Spleen (tissue), 7 donors: ENCODE data around the gene DPYSL3.

Experiments used
- POLR2A ChIP-seq, 3 donors: fragments of 450-650 bp; IDR thresholded peaks; one replicate each; pipeline ENCODE4 v1.5.1; 2017; ENCODE audit warnings: antibody characterized with exemption in 3 of 3, mild to moderate bottlenecking in 1 of 3
- TF ChIP-seq, protein P1 (sequence below), 11 experiments: fragments of 200-600 bp in 7 of 11; fragments of 450-650 bp in 4 of 11; sonication (generic) in 4 of 11; IDR thresholded peaks in 8 of 11; conservative IDR thresholded peaks in 3 of 11; 1 replicate in 7 of 11; 2 replicates in 4 of 11; pipeline versions ENCODE4 v1.4.0 to v1.8.0; 2016 to 2021; ENCODE audit warnings: antibody characterized with exemption in 11 of 11, inconsistent platforms in 4 of 11, mild to moderate bottlenecking in 1 of 11
- donor health status: DM: no; HTN: no; CAD: no; lungs with moderate emphysema.
- donor health status: DM: no; HTN: no; CAD: no.
- donor health status: DM: no; HTN: no; CAD: no.

DNA sequence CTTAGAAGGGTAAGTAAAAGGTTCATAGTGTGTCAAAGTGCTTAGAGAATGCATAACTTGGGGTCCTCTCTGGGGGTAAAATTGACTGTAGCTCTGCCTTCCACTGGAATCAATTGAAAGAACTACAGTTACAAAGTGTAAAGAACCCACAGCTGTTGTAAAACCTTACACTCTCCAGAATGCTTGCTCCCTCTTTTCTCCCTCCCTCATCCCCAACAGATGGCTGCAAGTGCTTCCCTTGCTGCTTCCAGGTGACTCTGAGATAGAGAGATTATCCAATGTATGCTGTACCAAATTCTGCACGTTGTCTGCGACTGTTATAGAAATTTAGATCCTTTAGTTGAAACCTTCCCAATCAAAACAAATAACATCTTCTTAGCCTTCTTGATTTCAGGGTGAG lies 149.1 kb downstream of the DPYSL3 start:
- TF ChIP-seq, protein P1, sequence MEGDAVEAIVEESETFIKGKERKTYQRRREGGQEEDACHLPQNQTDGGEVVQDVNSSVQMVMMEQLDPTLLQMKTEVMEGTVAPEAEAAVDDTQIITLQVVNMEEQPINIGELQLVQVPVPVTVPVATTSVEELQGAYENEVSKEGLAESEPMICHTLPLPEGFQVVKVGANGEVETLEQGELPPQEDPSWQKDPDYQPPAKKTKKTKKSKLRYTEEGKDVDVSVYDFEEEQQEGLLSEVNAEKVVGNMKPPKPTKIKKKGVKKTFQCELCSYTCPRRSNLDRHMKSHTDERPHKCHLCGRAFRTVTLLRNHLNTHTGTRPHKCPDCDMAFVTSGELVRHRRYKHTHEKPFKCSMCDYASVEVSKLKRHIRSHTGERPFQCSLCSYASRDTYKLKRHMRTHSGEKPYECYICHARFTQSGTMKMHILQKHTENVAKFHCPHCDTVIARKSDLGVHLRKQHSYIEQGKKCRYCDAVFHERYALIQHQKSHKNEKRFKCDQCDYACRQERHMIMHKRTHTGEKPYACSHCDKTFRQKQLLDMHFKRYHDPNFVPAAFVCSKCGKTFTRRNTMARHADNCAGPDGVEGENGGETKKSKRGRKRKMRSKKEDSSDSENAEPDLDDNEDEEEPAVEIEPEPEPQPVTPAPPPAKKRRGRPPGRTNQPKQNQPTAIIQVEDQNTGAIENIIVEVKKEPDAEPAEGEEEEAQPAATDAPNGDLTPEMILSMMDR (IDR thresholded peaks at IDR 0.05 in 8 of 11, conservative IDR thresholded peaks at IDR 0.05 in 3 of 11) = no peak
- TF ChIP-seq POLR2A (IDR thresholded peaks at IDR 0.05) = no peak
